Umbilical cord (tissue), 2 donors: ENCODE measurements around the gene TBL3. TPM values are rescaled to one million over a fixed set of nuclear protein-coding genes. Genes with fewer than 3 reads are reported as not detected.
"Not testable (repeated sequence)": the region's sequence is repeated elsewhere in the genome, so short reads cannot be mapped to it uniquely, and the experiment has no call there.

Experiments
- DNase-seq: peaks from one replicate; pipeline ENCODE4 v3.0.0-alpha.2; 2015; ENCODE audit warnings: low spot score
- total RNA-seq: library from RNA; depleted of rRNA; stranded (reverse); fragments of >200 nt; gene quantifications from one replicate; pipeline ENCODE4 v1.2.3, GENCODE V29; 2014; ENCODE audit warnings: low replicate concordance; ENCODE audit not compliant: insufficient read depth

Gene TBL3
- total RNA-seq, 1 donor from 2014 or later = 10.4 TPM

GRCh38 chr16:1942810-1943726, 28.8 kb upstream of the TBL3 start, which contains the start of gene MSRB1:
MSRB1 (minus strand) TSS chr16:1943199; CDS start chr16:1943156, 43 bp downstream.
- peak; percentile 100 for DNase-seq

- no peak for DNase-seq
Measured at GRCh38 chr16:1944612-1945199, 27.1 kb upstream of the TBL3 start.

- no peak for DNase-seq
Measured at GRCh38 chr16:1945559-1946391, 26.1 kb upstream of the TBL3 start.

- no peak for DNase-seq
Measured at GRCh38 chr16:1946495-1947368, 25.1 kb upstream of the TBL3 start.

GRCh38 chr16:1947369-1947670, 24.5 kb upstream of the TBL3 start:
- DNase-seq = no peak

GRCh38 chr16:1949507-1949906, 22.3 kb upstream of the TBL3 start:
- DNase-seq = no peak

GRCh38 chr16:1950047-1950446, 21.8 kb upstream of the TBL3 start:
- no peak for DNase-seq

GRCh38 chr16:1950559-1950958, 21.3 kb upstream of the TBL3 start:
- no peak for DNase-seq

- DNase-seq = no peak
Measured at GRCh38 chr16:1953734-1954133, 18.1 kb upstream of the TBL3 start.

GRCh38 chr16:1957434-1958142, 14.3 kb upstream of the TBL3 start:
- DNase-seq = not testable (repeated sequence)

GRCh38 chr16:1958143-1958491, 13.7 kb upstream of the TBL3 start:
- DNase-seq = not testable (repeated sequence)

GRCh38 chr16:1958715-1959268, 13.1 kb upstream of the TBL3 start:
- DNase-seq = no peak

GRCh38 chr16:1959269-1960039, 12.4 kb upstream of the TBL3 start, which contains the start of gene NDUFB10:
NDUFB10 (plus strand) TSS chr16:1959538; CDS start chr16:1959625, 87 bp downstream.
- DNase-seq = peak; percentile 89

GRCh38 chr16:1960665-1961630, 10.9 kb upstream of the TBL3 start:
- DNase-seq = no peak

GRCh38 chr16:1961651-1962067, 10.2 kb upstream of the TBL3 start:
- no peak for DNase-seq

- not testable (repeated sequence) for DNase-seq
Measured at GRCh38 chr16:1962161-1963153, 9.4 kb upstream of the TBL3 start.
